Natural killer cell (primary cell): ENCODE measurements around the gene PAX8. TPM values are rescaled to one million over a fixed set of nuclear protein-coding genes. Genes with fewer than 3 reads are reported as not detected.

Experiments used
- ATAC-seq, 3 donors: fragments of 150-1000 bp in 2 of 3; fragments of 200-7000 bp in 1 of 3; cut with Tn5 transposase; 1 replicate in 1 of 3; 2 replicates in 2 of 3; pipeline ENCODE4 v1.10.0; 2021; ENCODE audit warnings: mild to moderate bottlenecking in 2 of 3, moderate library complexity in 2 of 3
- DNase-seq, 2 donors: peaks; one replicate each; pipeline versions ENCODE4 v3.0.0 to v3.0.0-alpha.2; 2013 to 2021; ENCODE audit warnings: mixed read lengths in 1 of 2
- H3K27ac ChIP-seq: one replicate; pipeline ENCODE4 v1.5.1; 2013; ENCODE audit warnings: mild to moderate bottlenecking, low read length
- H3K27me3 ChIP-seq: one replicate; pipeline ENCODE4 v1.6.1; 2013; ENCODE audit warnings: low read length; ENCODE audit not compliant: control insufficient read depth, insufficient read depth
- H3K36me3 ChIP-seq: one replicate; pipeline ENCODE4 v1.6.1; 2013; ENCODE audit warnings: low read length; ENCODE audit not compliant: control insufficient read depth, insufficient read depth
- H3K4me1 ChIP-seq: one replicate; pipeline ENCODE4 v1.6.1; 2013; ENCODE audit warnings: low read length; ENCODE audit not compliant: control insufficient read depth, insufficient read depth
- H3K4me3 ChIP-seq: one replicate; pipeline ENCODE4 v1.5.1; 2013; ENCODE audit warnings: low read length
- H3K9me3 ChIP-seq: one replicate; pipeline ENCODE4 v1.6.1; 2013; ENCODE audit warnings: low read length; ENCODE audit not compliant: control insufficient read depth, insufficient read depth
- H3K27ac Mint-ChIP-seq, 2 donors: one replicate each; pipeline ENCODE4 v1.8.0; 2022; ENCODE audit warnings: mild to moderate bottlenecking in 2 of 2, mixed read lengths in 2 of 2, moderate library complexity in 1 of 2
- H3K27me3 Mint-ChIP-seq, 2 donors: one replicate each; pipeline ENCODE4 v1.8.0; 2022; ENCODE audit warnings: low read depth in 2 of 2, mixed read lengths in 2 of 2
- H3K36me3 Mint-ChIP-seq: one replicate; pipeline ENCODE4 v1.8.0; 2022; ENCODE audit warnings: mixed read lengths
- H3K4me1 Mint-ChIP-seq, 2 donors: one replicate each; pipeline ENCODE4 v1.8.0; 2022; ENCODE audit warnings: mixed read lengths in 2 of 2
- H3K4me3 Mint-ChIP-seq: one replicate; pipeline ENCODE4 v1.8.0; 2022; ENCODE audit warnings: mild to moderate bottlenecking, moderate library complexity, mixed read lengths
- H3K9me3 Mint-ChIP-seq, 2 donors: one replicate each; pipeline ENCODE4 v1.8.0; 2022; ENCODE audit warnings: mixed read lengths in 2 of 2
- WGBS: methylation state at CpG from one replicate; pipeline ENCODE4 v1.1.7; 2013; ENCODE audit warnings: missing lambda C conversion rate; ENCODE audit not compliant: insufficient coverage; 5-methylcytosine and 5-hydroxymethylcytosine counted together
- intact Hi-C: fragments of 100-400 bp; cut with micrococcal nuclease; formaldehyde crosslinking; loops from one replicate; pipeline ENCODE4 v1.14.2; 2022
- total RNA-seq, 4 donors: library from RNA; stranded (reverse); fragments of 120-200 nt in 1 of 4; gene quantifications; one replicate each; pipeline versions ENCODE4 v1.2.3 to v1.2.4, GENCODE V29; 2013 to 2022
- TF ChIP-seq, protein P1 (sequence below): fragments of 200-600 bp; IDR thresholded peaks from one replicate; pipeline ENCODE4 v1.8.0; 2022; ENCODE audit warnings: antibody characterized with exemption

The PAX8 gene
- total RNA-seq, 3 donors from 2014 or later (not counting 1 experiment from before 2014, with no cell fraction given) = 0.57 to 1.2 (median 0.65) TPM

DNA sequence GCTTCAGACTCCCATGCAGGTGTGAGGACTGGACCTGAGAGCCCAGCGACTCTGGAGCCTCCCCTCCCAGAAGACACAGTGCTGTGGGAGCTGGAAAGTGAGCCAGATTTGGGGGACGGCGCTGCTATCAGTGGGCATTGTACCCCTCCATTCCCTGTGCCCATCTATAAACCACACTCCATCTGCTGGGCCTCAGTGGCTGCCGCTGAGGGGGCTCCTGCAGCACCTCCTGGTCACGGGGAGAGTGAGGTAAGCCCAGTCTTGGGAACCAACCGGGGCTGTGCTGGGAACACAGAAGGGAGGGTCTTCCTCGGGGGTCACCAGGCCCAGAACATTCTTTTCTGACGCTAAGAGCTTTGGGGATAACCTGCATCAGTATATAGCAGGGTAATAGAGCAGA is 95.5 kb downstream of the PAX8 start:
- H3K4me3 Mint-ChIP-seq = peak overlapping the region; percentile 62
- Histone ChIP-seq H3K4me3 (no peak overlapping the region), H3K27me3 (no peaks in the 10 kb centered on the region), H3K27ac (no peak overlapping the region), H3K36me3 (peaks cover 71% of the 10 kb centered on the region), H3K4me1 (peaks cover 87% of the 10 kb centered on the region), H3K9me3 (no peaks in the 10 kb centered on the region)
- H3K4me1 Mint-ChIP-seq = peaks cover 78 to 93% of the 10 kb centered on the region in 2 donors
- H3K36me3 Mint-ChIP-seq = peaks cover 7% of the 10 kb centered on the region
- H3K27ac Mint-ChIP-seq = peak overlapping the region; percentile 82 to 91
- intact Hi-C loops = no loop called here
- no peaks in the 10 kb centered on the region for H3K27me3 Mint-ChIP-seq
- no peak for DNase-seq
- H3K9me3 Mint-ChIP-seq = no peaks in the 10 kb centered on the region
- 96% methylated on average over 8 of the region's 8 CpGs for WGBS
- ATAC-seq = no peak
- TF ChIP-seq, protein P1, sequence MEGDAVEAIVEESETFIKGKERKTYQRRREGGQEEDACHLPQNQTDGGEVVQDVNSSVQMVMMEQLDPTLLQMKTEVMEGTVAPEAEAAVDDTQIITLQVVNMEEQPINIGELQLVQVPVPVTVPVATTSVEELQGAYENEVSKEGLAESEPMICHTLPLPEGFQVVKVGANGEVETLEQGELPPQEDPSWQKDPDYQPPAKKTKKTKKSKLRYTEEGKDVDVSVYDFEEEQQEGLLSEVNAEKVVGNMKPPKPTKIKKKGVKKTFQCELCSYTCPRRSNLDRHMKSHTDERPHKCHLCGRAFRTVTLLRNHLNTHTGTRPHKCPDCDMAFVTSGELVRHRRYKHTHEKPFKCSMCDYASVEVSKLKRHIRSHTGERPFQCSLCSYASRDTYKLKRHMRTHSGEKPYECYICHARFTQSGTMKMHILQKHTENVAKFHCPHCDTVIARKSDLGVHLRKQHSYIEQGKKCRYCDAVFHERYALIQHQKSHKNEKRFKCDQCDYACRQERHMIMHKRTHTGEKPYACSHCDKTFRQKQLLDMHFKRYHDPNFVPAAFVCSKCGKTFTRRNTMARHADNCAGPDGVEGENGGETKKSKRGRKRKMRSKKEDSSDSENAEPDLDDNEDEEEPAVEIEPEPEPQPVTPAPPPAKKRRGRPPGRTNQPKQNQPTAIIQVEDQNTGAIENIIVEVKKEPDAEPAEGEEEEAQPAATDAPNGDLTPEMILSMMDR = no peak

GRCh38 chr2:113182471-113183260 is 96.1 kb downstream of the PAX8 start:
- Mint-ChIP-seq H3K4me1 (peaks cover 78 to 93% of the 10 kb centered on the region in 2 donors), H3K4me3 (no peak overlapping the region), H3K9me3 (no peaks in the 10 kb centered on the region), H3K27ac (peak overlapping the region; percentile 82 to 91), H3K36me3 (peaks cover 3% of the 10 kb centered on the region), H3K27me3 (no peaks in the 10 kb centered on the region)
- TF ChIP-seq, protein P1 = no peak
- DNase-seq (no peak), ATAC-seq (no peak)
- H3K27ac ChIP-seq = no peak overlapping the region
- intact Hi-C loops = no loop called here
- 94% methylated on average over 15 of the region's 15 CpGs for WGBS
- no peak overlapping the region for H3K4me3 ChIP-seq
- no peaks in the 10 kb centered on the region for H3K9me3 ChIP-seq
- peaks cover 93% of the 10 kb centered on the region for H3K4me1 ChIP-seq
- no peaks in the 10 kb centered on the region for H3K27me3 ChIP-seq
- peaks cover 68% of the 10 kb centered on the region for H3K36me3 ChIP-seq

GRCh38 chr2:113181258-113182051 is 97.3 kb downstream of the PAX8 start:
- peaks cover 82 to 95% of the 10 kb centered on the region in 2 donors for H3K4me1 Mint-ChIP-seq
- intact Hi-C loops = no loop called here
- Histone ChIP-seq H3K4me3 (no peak overlapping the region), H3K36me3 (peaks cover 66% of the 10 kb centered on the region), H3K9me3 (no peaks in the 10 kb centered on the region), H3K27ac (peak overlapping the region; percentile 34), H3K27me3 (no peaks in the 10 kb centered on the region), H3K4me1 (peaks cover 98% of the 10 kb centered on the region)
- H3K4me3 Mint-ChIP-seq = peak overlapping the region; percentile 82
- 16% methylated on average over 8 of the region's 8 CpGs for WGBS
- DNase-seq = peak in 1 of 2 donors; percentile 51
- H3K36me3 Mint-ChIP-seq = no peaks in the 10 kb centered on the region
- TF ChIP-seq, protein P1 = no peak
- no peaks in the 10 kb centered on the region for H3K9me3 Mint-ChIP-seq
- H3K27ac Mint-ChIP-seq = peak overlapping the region; percentile 85 to 91
- peak in 2 of 3 donors; percentile 29 to 34 for ATAC-seq
- no peaks in the 10 kb centered on the region for H3K27me3 Mint-ChIP-seq
